Measurements from ENCODE around the gene TOMM70. TPM values are rescaled to one million over a fixed set of nuclear protein-coding genes. Genes with fewer than 3 reads are reported as not detected.

TOMM70 gene
- total and polyA plus RNA-seq, 2 of the 8 experiments (the other 6 are each of a cell fraction or from before 2014, with no cell fraction given), result 10.9 to 52.1 TPM

GRCh38 chr3:100374521-100374920 lies 26.4 kb downstream of the TOMM70 start (continued):
- no peak for TF ChIP-seq RBBP5 (IDR thresholded peaks at IDR 0.05; ENCODE audit: borderline replicate concordance, low read depth, low read length)
- no peak for TF ChIP-seq SP1 (IDR thresholded peaks at IDR 0.05; ENCODE audit: low read depth, low read length)

Measured in H1 (cell line).